ELF-1 (cell line): ENCODE data around the gene AQP12A.
A peak's percentile ranks its signal among the peaks of the same experiment; 100 is the strongest.

Experiments
- DNase-seq: peaks from one replicate; pipeline ENCODE4 v3.0.0-alpha.2; 2016; ENCODE audit warnings: low read depth, low spot score

AQP12A gene

GRCh38 chr2:240741091-240741490 is 49.4 kb downstream of the AQP12A start:
- peak; percentile 39 for DNase-seq

DNA sequence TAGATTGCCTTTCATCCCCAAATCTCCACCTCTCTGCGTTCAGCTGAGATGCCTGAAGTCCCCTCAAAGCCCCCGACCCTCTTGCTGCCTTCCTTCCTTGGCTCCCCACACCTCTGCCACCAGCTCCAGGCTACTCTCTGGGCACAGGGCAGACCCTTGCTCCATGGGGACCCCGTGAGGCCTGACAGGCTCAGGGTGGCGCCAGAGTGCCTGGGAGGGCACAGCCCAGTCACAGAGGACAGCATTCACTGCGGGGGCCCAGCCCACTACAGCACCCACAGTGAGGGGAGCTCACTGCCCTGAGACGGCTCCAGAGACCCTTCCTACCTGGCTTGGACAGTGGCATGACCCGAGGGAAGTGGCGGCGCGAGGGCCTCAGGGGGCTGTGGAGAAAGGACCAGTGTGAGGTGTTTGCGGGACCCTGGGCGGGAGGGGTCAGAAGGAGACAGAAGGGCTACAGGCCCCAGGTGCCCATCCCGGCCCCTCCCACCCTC is 51.0 kb downstream of the AQP12A start:
- no peak for DNase-seq

DNA sequence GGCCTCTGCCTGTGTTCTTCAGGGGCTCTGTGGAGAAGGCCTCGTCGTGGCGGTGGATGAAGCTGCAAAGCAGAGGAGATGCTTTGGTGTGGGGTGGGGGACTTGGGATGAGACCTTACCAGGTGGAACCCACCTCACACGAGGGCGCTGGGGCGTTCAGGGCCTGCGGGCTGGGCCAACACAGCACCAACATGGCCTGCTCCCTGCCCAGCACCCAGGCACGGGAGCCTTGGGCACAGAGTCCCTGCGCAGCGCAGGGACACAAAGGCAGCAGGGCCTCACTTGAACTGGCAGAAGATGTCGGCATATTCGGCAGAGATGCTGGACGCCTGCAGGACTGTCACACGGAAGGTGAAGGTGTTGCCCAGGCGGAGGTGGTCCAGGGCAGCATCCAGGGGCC is 53.8 kb downstream of the AQP12A start:
- no peak for DNase-seq

DNA sequence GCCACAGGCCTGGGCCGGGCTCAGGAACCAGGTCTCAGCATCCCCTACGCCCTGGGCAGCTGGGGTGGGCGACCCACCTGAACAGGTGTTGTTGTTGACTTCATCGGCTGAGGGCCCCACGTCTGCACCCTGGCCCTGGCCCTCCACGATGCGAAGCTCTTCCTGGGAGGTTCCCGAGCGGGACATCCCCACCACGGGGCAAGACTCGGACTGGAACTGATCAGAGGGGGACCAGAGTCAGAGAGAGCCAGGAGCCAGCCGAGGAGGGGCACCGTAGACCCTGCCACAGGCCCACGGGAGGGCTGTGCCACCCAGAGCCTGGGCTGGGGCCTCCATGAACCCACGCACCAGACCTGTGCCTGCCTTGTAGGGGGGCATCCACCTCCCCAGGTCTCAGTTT is 54.3 kb downstream of the AQP12A start:
- DNase-seq = no peak

GRCh38 chr2:240746671-240747070 is 55.0 kb downstream of the AQP12A start:
- no peak for DNase-seq

DNA sequence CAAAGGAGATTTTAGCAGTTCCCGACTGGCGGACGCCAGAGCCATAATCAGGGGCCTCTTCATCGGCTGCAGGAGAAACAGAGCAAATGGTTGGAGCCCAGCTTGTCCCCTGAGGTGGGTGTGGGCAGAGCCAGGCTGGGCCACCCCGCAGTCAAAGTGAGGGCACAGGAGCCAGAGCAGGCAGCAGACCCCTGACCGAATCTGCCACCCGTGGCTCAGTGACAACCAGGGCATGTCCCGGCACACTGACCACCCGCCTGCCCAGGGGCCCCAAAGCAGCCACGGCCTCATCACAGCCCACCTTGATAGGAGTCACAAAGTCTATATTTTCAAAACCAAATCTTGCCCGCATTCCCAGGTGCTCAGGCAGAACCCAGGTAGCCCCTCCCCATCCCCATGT is 55.6 kb downstream of the AQP12A start:
- DNase-seq = no peak
